ENCODE measurements around the gene WDR43.
"Not testable (repeated sequence)": the region's sequence is repeated elsewhere in the genome, so short reads cannot be mapped to it uniquely, and the experiment has no call there.

The WDR43 gene

GRCh38 chr2:28974252-28974651 is 79.8 kb downstream of the WDR43 start:
- TF ChIP-seq CTCF (IDR thresholded peaks at IDR 0.05; ENCODE audit: unreplicated experiment in 3 of 3): no peak
- H3K4me3 Mint-ChIP-seq: no peak overlapping the region
- H3K36me3 Mint-ChIP-seq (ENCODE audit: low read depth): no peaks in the 10 kb centered on the region
- H3K27me3 Mint-ChIP-seq (ENCODE audit: low read depth): peaks cover 11% of the 10 kb centered on the region
- H3K9me3 Mint-ChIP-seq: peaks cover 6% of the 10 kb centered on the region
- no peaks in the 10 kb centered on the region for H3K4me1 Mint-ChIP-seq
- H3K27ac Mint-ChIP-seq: no peak overlapping the region

- peaks cover 15% of the 10 kb centered on the region for H3K27me3 Mint-ChIP-seq (ENCODE audit: low read depth)
- H3K4me1 Mint-ChIP-seq: no peaks in the 10 kb centered on the region
- H3K4me3 Mint-ChIP-seq: no peak overlapping the region
- no peaks in the 10 kb centered on the region for H3K36me3 Mint-ChIP-seq (ENCODE audit: low read depth)
- TF ChIP-seq CTCF (IDR thresholded peaks at IDR 0.05; ENCODE audit: unreplicated experiment in 3 of 3): no peak
- no peak overlapping the region for H3K27ac Mint-ChIP-seq
- peaks cover 6% of the 10 kb centered on the region for H3K9me3 Mint-ChIP-seq
Measured at GRCh38 chr2:28975671-28976070, 81.2 kb downstream of the WDR43 start.

GRCh38 chr2:28976584-28976983 is 82.1 kb downstream of the WDR43 start:
- TF ChIP-seq CTCF (IDR thresholded peaks at IDR 0.05; ENCODE audit: unreplicated experiment in 3 of 3): no peak
- Mint-ChIP-seq H3K36me3 (ENCODE audit: low read depth) (no peaks in the 10 kb centered on the region), H3K27ac (no peak overlapping the region), H3K4me3 (no peak overlapping the region), H3K4me1 (no peaks in the 10 kb centered on the region), H3K27me3 (ENCODE audit: low read depth) (peaks cover 15% of the 10 kb centered on the region), H3K9me3 (peaks cover 6% of the 10 kb centered on the region)

- peaks cover 6% of the 10 kb centered on the region for H3K9me3 Mint-ChIP-seq
- H3K4me1 Mint-ChIP-seq: peaks cover 6% of the 10 kb centered on the region
- H3K4me3 Mint-ChIP-seq: no peak overlapping the region
- H3K36me3 Mint-ChIP-seq (ENCODE audit: low read depth): no peaks in the 10 kb centered on the region
- TF ChIP-seq CTCF (IDR thresholded peaks at IDR 0.05; ENCODE audit: unreplicated experiment in 3 of 3): no peak
- no peak overlapping the region for H3K27ac Mint-ChIP-seq
- peaks cover 11% of the 10 kb centered on the region for H3K27me3 Mint-ChIP-seq (ENCODE audit: low read depth)
Measured at GRCh38 chr2:28977176-28977875, 82.9 kb downstream of the WDR43 start.

GRCh38 chr2:28978001-28978400 is 83.5 kb downstream of the WDR43 start:
- H3K4me3 Mint-ChIP-seq; H3K27me3 Mint-ChIP-seq (ENCODE audit: low read depth); H3K36me3 Mint-ChIP-seq (ENCODE audit: low read depth); H3K4me1 Mint-ChIP-seq; H3K9me3 Mint-ChIP-seq: not testable (repeated sequence)
- H3K27ac Mint-ChIP-seq: peak overlapping the region in 1 of 3 experiments; percentile 37

- Mint-ChIP-seq H3K4me3 (no peak overlapping the region), H3K4me1 (peaks cover 8% of the 10 kb centered on the region), H3K9me3 (peaks cover 6% of the 10 kb centered on the region), H3K27ac (peak overlapping the region in 2 of 3 experiments; percentile 37 to 51), H3K36me3 (ENCODE audit: low read depth) (no peaks in the 10 kb centered on the region), H3K27me3 (ENCODE audit: low read depth) (peaks cover 10% of the 10 kb centered on the region)
- TF ChIP-seq CTCF (IDR thresholded peaks at IDR 0.05; ENCODE audit: unreplicated experiment in 3 of 3): no peak
Measured at GRCh38 chr2:28978606-28979005, 84.1 kb downstream of the WDR43 start.
